ENCODE data around the gene SLC6A6. TPM values are rescaled to one million over a fixed set of nuclear protein-coding genes. Genes with fewer than 3 reads are reported as not detected.

Gene SLC6A6
- total and polyA plus RNA-seq, 2 donors from 2014 or later = 7.1 to 64.0 TPM

- Histone ChIP-seq H3K36me3 (ENCODE audit: control insufficient read depth in 2 of 3, insufficient read depth in 3 of 3, low read length in 3 of 3) (no peaks in the 10 kb centered on the region), H3K9me3 (ENCODE audit: control insufficient read depth in 2 of 3, insufficient read depth in 1 of 3, low read length in 3 of 3) (peaks cover 0 to 5% (median 0%) of the 10 kb centered on the region in 3 donors), H3K4me1 (ENCODE audit: control insufficient read depth in 2 of 3, insufficient read depth in 2 of 3, low read depth in 1 of 3, low read length in 3 of 3) (no peaks in the 10 kb centered on the region), H3K4me3 (ENCODE audit: low read length in 3 of 3) (no peak overlapping the region), H3K9ac (ENCODE audit: low read length in 3 of 3) (no peak overlapping the region), H3K27me3 (ENCODE audit: control insufficient read depth, insufficient read depth, low read length) (no peaks in the 10 kb centered on the region), H3K27ac (ENCODE audit: low read depth in 2 of 2, low read length in 2 of 2) (no peak overlapping the region)
- peak in 1 of 5 donors; percentile 73 for DNase-seq
- no peak for TF ChIP-seq CTCF (IDR thresholded peaks at IDR 0.05; ENCODE audit: borderline replicate concordance, extremely low read depth, insufficient read depth)
- intact Hi-C loops (cut with DNase I) = no loop called here
- no peak for FAIRE-seq
These were observed 130.5 kb downstream of the SLC6A6 start for GRCh38 chr3:14532691-14533456.

- Histone ChIP-seq H3K27ac (ENCODE audit: low read depth in 2 of 2, low read length in 2 of 2) (no peak overlapping the region), H3K9me3 (ENCODE audit: control insufficient read depth in 2 of 3, insufficient read depth in 1 of 3, low read length in 3 of 3) (peaks cover 0 to 5% (median 0%) of the 10 kb centered on the region in 3 donors), H3K9ac (ENCODE audit: low read length in 3 of 3) (no peak overlapping the region), H3K27me3 (ENCODE audit: control insufficient read depth, insufficient read depth, low read length) (no peaks in the 10 kb centered on the region), H3K4me3 (ENCODE audit: low read length in 3 of 3) (no peak overlapping the region), H3K4me1 (ENCODE audit: control insufficient read depth in 2 of 3, insufficient read depth in 2 of 3, low read depth in 1 of 3, low read length in 3 of 3) (no peaks in the 10 kb centered on the region), H3K36me3 (ENCODE audit: control insufficient read depth in 2 of 3, insufficient read depth in 3 of 3, low read length in 3 of 3) (no peaks in the 10 kb centered on the region)
- peak in 1 of 5 donors; percentile 39 for DNase-seq
- intact Hi-C loops (cut with DNase I) = no loop called here
- TF ChIP-seq CTCF (IDR thresholded peaks at IDR 0.05; ENCODE audit: borderline replicate concordance, extremely low read depth, insufficient read depth) = no peak
- FAIRE-seq = no peak
These were observed 131.1 kb downstream of the SLC6A6 start for GRCh38 chr3:14533457-14533958.

- DNase-seq (peak in 4 of 5 donors; percentile 51 to 60 (median 57)), FAIRE-seq (no peak)
- H3K36me3 ChIP-seq (ENCODE audit: control insufficient read depth in 2 of 3, insufficient read depth in 3 of 3, low read length in 3 of 3) = no peaks in the 10 kb centered on the region
- no peak overlapping the region for H3K27ac ChIP-seq (ENCODE audit: low read depth in 2 of 2, low read length in 2 of 2)
- intact Hi-C loops (cut with DNase I) = no loop called here
- no peak overlapping the region for H3K9ac ChIP-seq (ENCODE audit: low read length in 3 of 3)
- H3K4me3 ChIP-seq (ENCODE audit: low read length in 3 of 3) = no peak overlapping the region
- H3K27me3 ChIP-seq (ENCODE audit: control insufficient read depth, insufficient read depth, low read length) = no peaks in the 10 kb centered on the region
- TF ChIP-seq CTCF (IDR thresholded peaks at IDR 0.05; ENCODE audit: borderline replicate concordance, extremely low read depth, insufficient read depth) = no peak
- peaks cover 0 to 5% (median 0%) of the 10 kb centered on the region in 3 donors for H3K9me3 ChIP-seq (ENCODE audit: control insufficient read depth in 2 of 3, insufficient read depth in 1 of 3, low read length in 3 of 3)
- H3K4me1 ChIP-seq (ENCODE audit: control insufficient read depth in 2 of 3, insufficient read depth in 2 of 3, low read depth in 1 of 3, low read length in 3 of 3) = no peaks in the 10 kb centered on the region
These were observed 132.2 kb downstream of the SLC6A6 start for GRCh38 chr3:14534516-14535191.

Measured in kidney (tissue), 14 donors.